ENCODE results near the gene TSPAN18.

The TSPAN18 gene

DNA sequence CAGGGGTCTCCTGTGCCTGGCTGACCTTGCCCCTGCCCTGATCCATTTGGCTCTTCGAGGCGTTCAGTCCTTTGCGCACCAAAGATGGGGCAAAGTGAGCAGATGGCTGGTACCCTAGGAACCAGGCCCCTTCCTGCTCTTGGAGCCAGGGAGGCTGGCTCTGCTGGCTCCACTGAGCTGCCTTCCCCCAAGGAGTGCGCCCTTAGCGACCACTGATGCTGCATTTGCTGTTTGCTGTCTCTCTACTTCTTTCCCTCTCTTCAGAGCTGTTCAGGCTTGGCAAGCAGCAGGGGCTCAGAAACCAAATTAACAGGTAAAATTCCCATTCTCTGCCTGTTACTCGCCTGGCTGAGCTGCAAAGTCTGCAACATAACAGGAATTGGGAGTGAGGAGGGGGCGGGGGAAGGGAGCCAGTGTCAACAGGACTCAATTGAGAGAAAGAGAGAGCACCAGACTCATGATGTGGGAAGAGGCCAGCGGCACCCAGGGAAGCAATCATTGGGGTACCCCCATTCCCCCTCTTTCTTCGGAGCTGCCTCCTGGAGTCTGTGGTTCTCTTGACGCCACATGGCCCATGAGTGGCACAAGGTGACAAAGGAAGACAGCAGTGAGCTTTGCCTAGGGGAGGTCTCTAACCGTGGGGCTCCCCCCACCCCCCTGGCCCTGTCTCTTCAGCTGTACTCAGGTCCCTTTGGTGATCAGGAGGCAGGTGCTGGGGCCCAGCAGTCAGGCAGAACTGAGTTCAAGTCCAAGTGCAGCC lies 121.6 kb downstream of the TSPAN18 start:
- DNase-seq (ENCODE audit: low read depth in 2 of 2): no peak

DNA sequence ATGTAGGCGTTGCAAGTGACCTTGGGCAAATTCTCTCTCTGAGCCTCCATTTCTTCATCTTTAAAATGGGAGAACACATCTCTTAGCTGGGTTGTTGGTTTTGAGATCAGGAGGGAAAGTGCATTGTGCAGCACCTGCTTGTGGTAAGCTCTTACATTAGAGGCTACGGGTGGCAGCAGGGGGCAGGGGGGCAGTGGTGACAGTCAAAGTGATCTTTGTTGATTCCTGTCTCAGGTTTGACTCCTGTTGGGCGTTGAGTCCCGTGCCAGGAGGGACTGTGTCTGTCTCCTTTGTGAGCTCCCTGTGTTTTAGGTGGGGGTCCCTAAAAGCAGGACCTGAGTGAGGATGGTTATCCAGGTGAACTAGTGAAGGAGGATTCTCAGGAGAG lies 122.2 kb downstream of the TSPAN18 start:
- no peak for DNase-seq (ENCODE audit: low read depth in 2 of 2)

DNA sequence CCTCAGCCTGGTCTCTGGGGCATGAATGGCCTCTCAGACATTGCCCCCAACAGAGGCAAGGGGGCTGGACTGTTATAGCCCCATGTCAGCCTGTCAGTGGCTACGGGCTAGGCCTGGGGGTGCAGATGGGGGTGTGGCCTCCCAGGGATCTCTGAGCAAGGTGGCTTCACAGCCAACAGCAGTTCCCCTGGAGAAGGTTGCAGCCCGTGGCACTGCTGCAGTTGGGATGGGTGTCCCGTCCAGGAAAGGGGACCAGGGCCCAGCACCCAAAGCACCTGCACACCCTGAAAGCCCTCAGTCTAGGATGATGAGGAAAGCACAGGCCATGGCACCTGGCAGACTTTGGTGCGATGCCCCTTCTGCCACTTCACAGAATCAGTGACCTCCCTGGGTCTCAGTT lies 122.7 kb downstream of the TSPAN18 start:
- DNase-seq (ENCODE audit: low read depth in 2 of 2): no peak

DNA sequence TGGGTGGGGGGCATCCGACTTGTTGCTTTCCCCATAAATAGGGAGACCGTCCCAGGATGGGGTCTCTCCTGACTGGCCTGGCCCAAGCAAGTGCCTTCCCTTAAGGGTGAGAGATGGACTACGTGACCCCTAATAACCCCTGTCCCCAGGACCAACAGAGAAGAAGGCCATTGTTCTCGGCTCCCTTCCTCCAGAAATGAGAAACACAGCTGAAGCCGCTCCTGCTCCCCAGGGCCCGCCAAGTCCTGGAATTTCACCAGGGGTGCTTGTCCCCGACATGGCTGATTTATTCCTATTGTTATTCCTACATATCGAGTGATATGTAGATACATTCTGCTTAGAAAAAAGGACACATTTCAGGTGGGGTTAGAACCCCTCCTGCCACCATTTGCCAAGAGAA lies 123.2 kb downstream of the TSPAN18 start:
- no peak for DNase-seq (ENCODE audit: low read depth in 2 of 2)

DNA sequence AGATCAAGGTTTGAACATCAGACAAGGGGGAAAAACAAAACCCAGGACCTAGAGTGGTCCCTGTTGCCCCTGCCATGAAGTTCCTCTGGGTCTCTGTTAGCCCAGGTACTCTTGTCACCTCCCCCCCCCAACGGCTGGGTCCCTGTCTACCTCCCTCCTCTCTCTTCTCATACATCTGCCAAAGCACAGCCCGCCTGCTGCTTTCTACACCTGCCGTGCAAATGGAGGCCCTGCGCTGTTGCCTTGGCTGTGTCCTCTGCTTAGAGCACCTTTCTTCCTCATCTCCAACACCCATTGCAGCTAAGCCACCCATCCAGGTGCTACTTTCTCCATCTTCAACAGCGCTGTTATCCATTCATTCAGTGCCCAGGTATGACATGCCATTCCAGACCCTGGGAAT lies 124.7 kb downstream of the TSPAN18 start:
- no peak for DNase-seq (ENCODE audit: low read depth in 2 of 2)

DNA sequence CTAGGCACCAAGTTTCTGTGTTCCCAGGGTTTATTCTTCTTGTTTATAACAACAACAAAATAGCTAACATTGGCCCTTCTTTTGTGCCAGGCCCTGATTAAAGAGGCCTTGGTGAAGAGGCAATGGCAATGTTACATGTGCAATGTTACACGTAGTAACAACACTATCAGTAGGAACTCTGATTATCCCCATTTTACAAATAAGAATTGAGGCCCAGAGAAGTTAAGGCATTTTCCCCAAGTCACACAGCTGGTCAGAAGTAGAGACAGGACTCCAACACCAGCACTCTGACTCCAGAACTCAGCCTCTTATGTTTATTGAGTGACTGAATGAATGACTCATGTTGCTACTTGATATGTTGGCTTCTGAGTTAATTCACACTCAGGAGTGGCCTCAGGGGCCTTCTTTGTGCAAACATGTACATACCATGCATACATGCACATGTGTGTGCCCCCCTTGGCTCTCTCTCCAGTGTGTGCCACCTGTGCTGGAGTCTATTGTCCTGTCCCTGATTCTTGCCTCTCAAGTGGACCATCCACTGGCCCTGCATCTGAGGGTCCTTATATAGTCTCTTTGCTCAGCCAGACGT lies 125.5 kb downstream of the TSPAN18 start:
- no peak for DNase-seq (ENCODE audit: low read depth in 2 of 2)

DNA sequence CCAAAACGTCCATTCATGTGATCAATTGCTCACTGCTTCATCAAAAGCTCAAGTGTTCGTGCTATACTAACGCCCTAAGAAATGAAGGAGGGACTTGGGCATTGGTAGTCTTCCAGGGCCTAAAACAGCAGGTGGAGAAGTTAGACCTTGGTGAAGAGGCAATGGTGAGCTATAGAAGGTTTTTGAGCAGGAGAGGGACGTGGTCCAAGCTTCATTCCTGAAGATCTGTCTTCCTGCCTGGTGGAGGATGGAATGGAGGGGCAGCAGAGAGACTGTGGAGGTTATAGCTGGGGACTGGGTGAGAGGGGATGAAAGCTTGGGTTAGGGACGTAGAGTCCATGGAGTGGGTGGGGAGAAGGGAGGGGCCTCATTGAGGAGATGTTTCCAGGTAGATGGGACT lies 126.2 kb downstream of the TSPAN18 start:
- no peak for DNase-seq (ENCODE audit: low read depth in 2 of 2)

DNA sequence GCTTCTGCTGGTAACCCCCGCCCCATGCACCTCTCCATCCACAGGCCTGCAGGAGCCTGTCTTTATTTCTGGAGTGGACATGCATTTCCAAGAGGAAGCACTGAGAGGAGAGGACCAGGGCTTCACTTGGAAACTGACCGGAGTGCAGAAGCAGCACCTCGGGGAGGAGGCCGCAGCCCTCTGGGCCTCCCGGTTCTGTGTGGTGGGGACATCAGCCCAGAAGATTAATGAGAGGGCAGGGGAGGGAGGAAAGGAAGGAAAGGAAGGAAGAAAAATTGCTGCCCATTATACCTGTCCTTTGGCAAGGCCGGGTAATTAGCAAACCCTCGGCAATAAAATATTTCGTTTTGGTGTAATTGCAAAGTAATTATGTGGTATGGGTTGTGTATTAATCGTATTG lies 126.9 kb downstream of the TSPAN18 start:
- no peak for DNase-seq (ENCODE audit: low read depth in 2 of 2)

DNA sequence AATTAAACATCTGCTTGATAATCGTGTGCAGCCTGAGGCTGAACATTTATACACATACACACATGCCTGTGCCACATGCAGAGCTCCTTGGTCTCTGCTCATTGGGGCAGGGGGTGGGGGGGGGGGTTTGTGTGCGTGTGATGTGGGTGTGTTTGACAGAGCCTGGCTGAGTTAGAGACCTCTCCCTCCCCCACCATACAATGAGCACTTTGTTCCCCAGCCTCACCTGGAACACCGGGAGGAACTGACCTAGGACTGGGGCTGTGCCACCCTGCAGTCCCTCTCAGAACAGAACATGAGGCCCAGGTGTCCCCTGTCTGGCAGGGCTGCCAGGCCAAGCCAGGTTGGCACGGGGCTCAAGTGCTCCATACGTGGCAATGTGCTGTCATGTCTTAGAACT lies 127.3 kb downstream of the TSPAN18 start:
- DNase-seq (ENCODE audit: low read depth in 2 of 2): no peak

DNA sequence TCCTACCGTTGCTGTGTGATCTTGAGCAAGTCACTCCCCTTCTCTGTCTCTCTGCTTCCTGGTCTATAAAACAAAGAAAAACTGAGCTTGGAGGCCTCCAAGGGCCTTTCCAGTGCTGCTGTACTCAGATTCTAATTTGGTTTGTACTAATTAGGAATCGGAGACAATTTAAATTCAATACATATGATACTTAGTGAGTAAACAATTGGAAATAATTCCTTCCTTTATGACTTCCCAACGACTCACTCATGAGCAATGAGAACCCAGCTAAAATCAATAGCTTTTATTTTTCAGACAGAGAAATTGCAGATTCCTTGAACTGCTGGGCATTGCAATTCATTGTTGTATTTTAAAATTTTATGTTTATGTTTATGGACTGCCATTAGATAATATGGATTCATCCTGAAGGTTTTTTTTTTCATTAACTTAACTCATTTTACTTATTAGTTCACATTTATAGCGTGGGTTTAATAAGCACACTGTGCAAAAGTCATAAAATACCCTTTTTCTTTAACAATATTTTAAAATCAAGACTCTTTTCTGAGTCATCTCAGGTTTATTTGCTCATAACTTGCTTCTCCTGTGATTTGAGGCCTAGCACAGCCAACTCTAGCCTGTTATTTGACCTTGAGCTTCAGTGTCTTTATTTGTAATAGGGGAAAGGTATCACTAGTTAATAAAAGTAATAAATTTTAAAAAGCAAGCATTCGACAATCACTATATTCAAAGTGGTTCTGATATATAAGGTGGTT lies 128.2 kb downstream of the TSPAN18 start:
- DNase-seq (ENCODE audit: low read depth in 2 of 2): no peak

DNA sequence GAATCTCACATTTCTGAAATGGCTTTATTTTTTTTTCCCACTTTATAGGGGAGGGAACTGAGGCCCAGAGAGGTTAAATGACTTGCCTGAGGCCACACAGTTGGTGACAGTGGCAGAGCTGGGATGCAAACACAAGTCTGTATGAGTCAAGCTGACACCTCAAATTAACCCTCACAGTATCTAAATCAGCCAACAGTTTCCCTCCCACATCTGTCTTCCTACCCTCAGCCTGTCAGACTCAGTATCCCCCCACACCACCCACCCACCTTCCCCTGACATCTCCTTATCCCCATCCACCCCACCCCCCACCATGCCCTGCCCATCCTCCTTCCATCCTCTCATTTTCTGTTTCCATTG lies 128.7 kb downstream of the TSPAN18 start:
- DNase-seq (ENCODE audit: low read depth in 2 of 2): no peak

DNA sequence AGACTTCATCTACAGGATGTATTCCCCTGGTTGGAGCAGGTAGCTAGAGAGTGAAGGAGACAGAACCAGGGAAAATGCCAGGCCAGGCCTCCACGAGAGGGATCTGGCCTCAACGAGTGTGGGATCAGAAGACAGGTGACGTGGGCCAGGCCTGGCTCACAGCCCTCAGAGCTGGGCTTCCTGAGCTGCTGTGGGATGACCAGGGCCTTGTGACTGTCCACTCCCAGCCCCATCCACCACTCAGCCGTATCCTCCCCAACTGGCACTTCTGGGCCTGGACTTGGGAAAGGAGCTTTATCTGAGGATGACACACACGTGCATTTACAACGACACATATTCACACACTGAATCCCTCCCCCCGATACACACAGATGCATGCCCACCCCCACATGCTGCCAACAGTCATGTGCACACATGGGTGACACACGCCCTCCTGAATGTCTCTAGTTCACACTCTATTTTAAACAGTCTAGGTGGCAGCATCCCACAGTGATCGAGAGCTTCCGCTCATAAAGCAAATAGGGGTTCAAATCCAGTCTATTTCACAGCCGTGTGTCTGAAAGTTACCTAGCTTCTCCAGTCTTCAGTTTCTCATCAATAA lies 130.8 kb downstream of the TSPAN18 start:
- DNase-seq (ENCODE audit: low read depth in 2 of 2): no peak

DNA sequence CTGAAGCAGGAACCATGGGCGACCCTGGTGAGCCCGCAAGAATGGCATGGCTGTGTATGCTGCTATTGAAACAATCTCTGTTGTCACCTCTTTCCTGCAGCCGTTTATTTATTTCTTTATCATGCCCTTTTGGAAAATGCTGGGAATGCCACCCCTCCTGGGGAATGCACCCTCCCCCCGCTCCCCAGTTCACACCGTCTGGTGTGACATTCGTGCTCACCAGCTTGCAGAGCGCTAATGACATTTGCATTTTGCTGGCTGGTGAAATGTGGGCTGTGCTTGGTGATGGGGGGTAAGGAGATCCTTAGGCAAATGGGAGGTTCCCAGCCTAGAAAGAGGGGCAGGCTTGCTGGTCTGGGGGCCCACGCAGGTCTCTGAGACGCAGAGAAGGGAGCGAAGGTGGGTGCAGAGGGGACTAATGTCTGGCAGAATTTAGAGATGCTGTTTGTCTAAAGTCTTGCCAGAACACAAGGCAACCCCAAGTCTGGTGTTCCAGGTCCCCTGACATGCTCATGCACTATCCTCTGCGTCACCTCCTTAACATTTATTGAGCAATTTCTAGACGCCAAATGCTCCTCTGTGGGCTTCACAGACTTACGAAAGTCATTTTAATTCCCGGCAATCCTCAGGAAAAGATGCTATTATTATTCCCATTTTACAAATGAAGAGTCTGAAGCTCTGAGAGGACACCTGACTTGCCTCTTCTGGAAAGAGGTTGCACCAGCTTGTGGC lies 132.2 kb downstream of the TSPAN18 start:
- DNase-seq (ENCODE audit: low read depth in 2 of 2): no peak

DNA sequence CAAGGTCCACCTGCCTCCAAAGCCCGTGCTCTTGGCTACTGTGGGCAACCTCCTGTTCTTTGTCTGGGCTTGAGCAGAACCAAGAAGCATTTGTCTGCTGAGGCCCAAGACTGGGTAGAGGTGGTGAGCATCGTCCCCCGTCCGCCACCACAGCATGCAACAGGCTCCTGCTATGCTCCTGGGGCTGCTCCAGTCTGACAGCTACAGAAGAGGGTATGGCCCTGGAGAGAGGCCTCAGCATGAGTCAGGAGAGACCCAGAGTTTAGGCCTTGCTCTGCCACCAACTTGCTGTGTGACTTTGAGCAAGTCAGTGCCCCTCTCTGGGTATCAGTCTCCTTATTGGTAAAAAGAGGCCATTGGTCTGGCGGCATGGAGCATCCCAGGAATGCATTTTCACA lies 132.8 kb downstream of the TSPAN18 start:
- DNase-seq (ENCODE audit: low read depth in 2 of 2): no peak

DNA sequence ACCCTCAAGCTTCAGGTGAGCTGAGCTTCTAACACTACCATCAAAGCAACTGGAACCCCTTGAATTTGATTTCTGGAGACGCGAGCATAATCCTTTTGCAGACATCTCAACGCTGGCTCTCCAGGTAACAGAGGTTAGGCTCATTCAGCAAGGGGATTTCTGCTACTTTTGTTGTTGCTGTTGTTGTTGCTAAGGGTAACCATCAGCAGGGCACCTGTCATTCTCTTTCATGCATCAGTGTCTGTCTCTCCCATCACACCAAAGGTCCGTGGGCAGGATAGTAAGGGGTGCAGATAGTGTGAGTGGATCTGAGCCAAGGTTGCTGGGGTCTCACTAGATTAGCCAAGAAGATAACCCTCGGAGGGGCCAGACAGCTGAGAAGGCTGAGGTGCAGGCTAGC lies 133.6 kb downstream of the TSPAN18 start:
- no peak for DNase-seq (ENCODE audit: low read depth in 2 of 2)

DNA sequence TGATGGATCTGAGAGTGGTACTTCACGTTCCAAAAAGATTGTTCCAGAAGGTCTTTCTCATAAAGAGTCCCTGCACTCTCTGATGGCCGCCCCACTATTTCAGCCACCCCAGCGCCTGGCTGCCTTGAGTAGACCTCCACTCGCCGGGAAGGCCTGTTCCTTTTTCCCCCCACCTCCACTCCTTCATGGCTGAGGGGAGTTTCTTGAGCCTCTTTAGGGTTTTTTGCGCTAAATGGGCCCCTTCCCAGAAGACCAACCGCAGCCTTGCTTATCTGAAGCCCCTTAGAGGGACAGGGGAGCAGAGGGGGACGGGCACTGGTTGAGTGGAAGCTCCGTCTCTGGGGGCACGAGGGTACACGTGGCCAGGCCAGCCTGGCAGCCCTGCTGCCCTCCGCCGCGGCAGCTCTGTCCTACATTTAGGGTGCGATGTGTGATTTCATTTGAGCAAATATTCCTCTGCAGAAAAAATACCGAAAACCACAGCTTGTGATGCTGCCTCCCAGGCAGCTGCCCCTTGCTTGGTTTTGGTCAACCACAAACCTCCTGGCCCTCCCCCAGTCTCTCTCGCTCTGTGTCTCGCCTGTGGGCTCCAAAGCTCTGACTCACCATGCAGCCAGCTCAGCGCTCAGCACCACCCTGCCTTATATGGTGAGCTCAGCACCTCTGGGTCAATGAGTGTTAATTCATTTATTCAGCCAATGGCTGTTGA lies 135.2 kb downstream of the TSPAN18 start:
- peak; percentile 55 to 61 for DNase-seq (ENCODE audit: low read depth in 2 of 2)

DNA sequence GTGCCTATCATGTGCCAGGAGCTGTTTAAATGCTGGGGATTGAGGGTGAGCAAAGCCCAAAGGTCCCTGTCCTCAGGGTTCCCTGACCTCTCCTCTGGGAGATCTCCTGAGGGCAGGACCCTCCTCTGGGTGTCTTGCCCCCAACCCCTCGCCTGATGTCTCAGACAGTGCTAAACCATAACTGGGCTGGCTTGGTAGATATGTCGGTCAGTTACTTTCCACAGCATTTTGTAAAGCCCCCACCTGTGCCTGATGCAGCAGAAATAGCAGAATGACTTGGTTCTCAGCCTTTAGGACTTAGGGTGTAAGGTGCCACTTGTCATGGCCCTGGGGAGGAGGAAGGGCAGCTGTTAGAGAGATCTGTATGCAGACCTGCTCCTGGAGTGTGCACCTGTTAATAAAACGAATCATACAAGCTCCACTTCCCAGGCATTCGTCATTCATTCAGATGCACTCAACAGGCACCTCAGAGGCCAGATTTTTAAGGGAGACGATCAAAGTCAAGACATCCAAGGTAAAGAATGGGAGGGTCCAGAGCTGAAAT lies 135.9 kb downstream of the TSPAN18 start:
- no peak for DNase-seq (ENCODE audit: low read depth in 2 of 2)

DNA sequence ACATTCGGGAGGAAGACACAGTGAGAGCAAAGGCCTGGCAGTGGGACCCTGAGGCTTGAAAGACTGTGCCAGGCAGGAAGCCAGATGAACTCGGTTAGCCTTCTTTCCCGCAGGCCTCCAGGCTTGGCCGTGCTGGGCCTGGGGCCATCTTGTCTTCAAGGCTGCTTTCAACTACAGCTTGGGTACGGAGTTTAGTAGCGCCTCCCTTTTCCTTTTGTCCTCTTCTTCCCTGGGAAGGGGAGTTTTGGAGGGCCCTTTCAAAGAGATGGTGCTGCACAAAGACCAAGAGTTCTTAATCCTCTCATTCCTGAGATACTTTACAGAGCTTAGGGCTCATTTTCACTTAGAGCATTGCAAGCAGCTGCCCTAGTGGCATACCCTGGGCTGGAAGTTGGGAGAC lies 136.5 kb downstream of the TSPAN18 start:
- DNase-seq (ENCODE audit: low read depth in 2 of 2): no peak

DNA sequence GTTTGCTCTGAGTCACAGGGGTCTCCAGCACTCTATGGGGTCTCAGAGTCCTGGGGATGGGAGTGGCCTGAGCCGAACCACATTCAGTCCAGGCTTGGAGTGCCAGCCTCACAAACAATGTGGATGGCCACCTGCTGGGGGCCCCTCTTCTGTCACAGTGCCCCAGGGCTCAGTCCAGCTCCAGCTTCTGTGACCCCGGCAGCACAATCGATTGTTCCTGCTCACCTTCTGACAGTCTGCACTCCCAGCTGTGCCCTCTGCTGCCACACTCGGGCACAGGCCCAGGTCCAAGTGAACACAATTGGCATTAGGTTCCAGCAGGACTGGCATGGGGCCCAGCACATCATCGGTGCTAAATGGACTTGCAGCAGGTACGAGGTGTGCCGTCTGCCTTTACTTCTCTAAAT lies 139.1 kb downstream of the TSPAN18 start:
- no peak for DNase-seq (ENCODE audit: low read depth in 2 of 2)

DNA sequence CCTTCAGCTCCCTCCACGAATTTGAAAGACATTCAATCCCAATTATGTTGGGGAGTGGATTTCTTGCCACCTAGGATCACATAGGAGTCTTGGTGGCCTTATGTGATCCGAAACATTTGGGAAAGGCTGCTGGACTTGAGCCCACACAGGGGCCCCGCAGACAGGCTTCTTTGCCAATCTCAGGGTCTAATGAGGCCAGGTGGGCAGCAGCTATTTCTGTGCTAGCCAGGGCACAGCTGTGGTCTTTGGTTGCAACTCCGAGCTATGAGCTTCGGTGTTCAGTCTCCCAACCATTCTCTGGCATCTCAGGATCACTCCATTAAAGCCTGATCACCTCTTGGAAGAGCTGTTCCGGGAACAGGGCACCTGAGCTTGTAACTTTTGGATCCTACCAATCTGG lies 139.5 kb downstream of the TSPAN18 start:
- no peak for DNase-seq (ENCODE audit: low read depth in 2 of 2)

DNA sequence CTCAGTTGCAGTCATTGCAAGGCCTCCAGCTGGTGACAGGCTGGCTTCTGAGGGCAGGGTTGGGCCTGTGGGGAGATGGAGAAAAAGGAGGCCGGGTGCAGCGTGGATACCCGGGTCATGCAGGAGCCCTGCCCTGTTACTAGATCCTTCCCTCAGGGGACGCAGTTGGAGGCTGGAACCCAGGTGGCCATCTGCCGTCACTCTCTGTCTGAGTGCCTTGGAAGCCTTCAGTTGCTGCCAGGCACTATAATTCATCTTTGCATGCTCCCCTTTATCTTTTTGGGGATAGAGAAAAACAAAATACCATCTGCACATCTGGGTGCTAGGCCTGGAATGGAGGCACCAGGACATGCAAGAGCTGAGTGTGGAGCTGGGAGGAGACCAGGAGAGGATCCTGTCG lies 141.3 kb downstream of the TSPAN18 start:
- DNase-seq (ENCODE audit: low read depth in 2 of 2): no peak
